HT-29 (cell line): ENCODE data around the gene PIGU. TPM values are rescaled to one million over a fixed set of nuclear protein-coding genes. Genes with fewer than 3 reads are reported as not detected.
A peak's percentile ranks its signal among the peaks of the same experiment; 100 is the strongest.
"Not testable (repeated sequence)": the region's sequence is repeated elsewhere in the genome, so short reads cannot be mapped to it uniquely, and the experiment has no call there.

Experiments used
- DNase-seq: peaks from one replicate; pipeline ENCODE4 v3.0.0-alpha.2; 2015; ENCODE audit warnings: low spot score
- total RNA-seq: library from RNA; depleted of rRNA; stranded (reverse); fragments of >200 nt; shearing (Covaris generic); gene quantifications from 2 replicates; pipeline ENCODE4 v1.2.3, GENCODE V29; 2014

PIGU gene
- total RNA-seq, 1 experiment from 2014 or later = 36.2 TPM

GRCh38 chr20:34706912-34707784, 30.3 kb upstream of the PIGU start:
- DNase-seq = no peak

GRCh38 chr20:34706302-34706875, 29.5 kb upstream of the PIGU start:
- DNase-seq = no peak

- peak; percentile 93 for DNase-seq
Observed at GRCh38 chr20:34705397-34706301, 28.8 kb upstream of the PIGU start.

- no peak for DNase-seq
Observed at GRCh38 chr20:34705008-34705396, 28.1 kb upstream of the PIGU start.

- peak; percentile 86 for DNase-seq
Observed at GRCh38 chr20:34704177-34705007, 27.5 kb upstream of the PIGU start, which contains the start of gene TP53INP2. TSS of gene TP53INP2 (plus strand) at chr20:34704344. CDS start at chr20:34708740, 4,396 bp downstream.

GRCh38 chr20:34703424-34704176, 26.7 kb upstream of the PIGU start:
- DNase-seq = peak; percentile 70

GRCh38 chr20:34703061-34703423, 26.1 kb upstream of the PIGU start:
- no peak for DNase-seq

- peak; percentile 47 for DNase-seq
Observed at GRCh38 chr20:34701405-34702085, 24.7 kb upstream of the PIGU start.

GRCh38 chr20:34693414-34693813, 16.5 kb upstream of the PIGU start:
- DNase-seq = no peak

- DNase-seq = no peak
Observed at GRCh38 chr20:34691838-34692237, 14.9 kb upstream of the PIGU start.

- no peak for DNase-seq
Observed at GRCh38 chr20:34689486-34689885, 12.6 kb upstream of the PIGU start.

GRCh38 chr20:34683667-34684066, 6.8 kb upstream of the PIGU start:
- no peak for DNase-seq

GRCh38 chr20:34680586-34681175, 3.8 kb upstream of the PIGU start:
- DNase-seq = no peak

- no peak for DNase-seq
Observed at GRCh38 chr20:34675993-34676641, 775 bp downstream of the PIGU start.

- DNase-seq = no peak
Observed at GRCh38 chr20:34675561-34675960, 1.3 kb downstream of the PIGU start.

- DNase-seq = no peak
Observed at GRCh38 chr20:34673412-34673811, 3.5 kb downstream of the PIGU start.

- no peak for DNase-seq
Observed at GRCh38 chr20:34669094-34669493, 7.8 kb downstream of the PIGU start.

GRCh38 chr20:34664751-34665150, 12.1 kb downstream of the PIGU start:
- DNase-seq = not testable (repeated sequence)
